Dermis microvascular lymphatic vessel endothelial cell (primary cell): ENCODE measurements around the gene MUC22. TPM values are rescaled to one million over a fixed set of nuclear protein-coding genes. Genes with fewer than 3 reads are reported as not detected.

Experiments
- DNase-seq, 2 donors: peaks; one replicate each; pipeline versions ENCODE4 v3.0.0 to v3.0.0-alpha.2; 2010; ENCODE audit warnings: low read depth in 2 of 2
- total RNA-seq: library from RNA; depleted of rRNA; stranded (reverse); fragments of >200 nt; gene quantifications from 2 replicates; pipeline ENCODE4 v1.2.1, GENCODE V29; 2014

The MUC22 gene
- total RNA-seq, 1 donor from 2014 or later = not detected

DNA sequence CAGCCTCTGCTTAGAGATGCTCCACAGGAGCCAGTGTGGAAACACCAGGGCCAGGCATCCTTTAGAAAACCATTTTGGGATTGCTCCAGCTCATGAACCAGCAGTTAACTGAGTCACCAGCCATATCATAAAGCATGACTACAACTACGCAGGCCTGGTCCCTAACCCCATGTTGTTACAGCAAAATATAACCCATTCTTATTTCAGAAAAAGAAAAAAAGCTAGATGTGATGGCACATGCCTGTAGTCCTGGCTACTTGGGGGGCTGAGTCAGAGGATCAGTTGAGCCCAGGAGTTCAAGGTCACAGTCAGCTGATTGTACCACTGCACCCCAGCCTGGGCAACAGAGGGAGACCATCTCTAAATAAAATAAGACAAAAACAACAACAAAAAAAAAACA lies 65.3 kb downstream of the MUC22 start:
- no peak for DNase-seq

DNA sequence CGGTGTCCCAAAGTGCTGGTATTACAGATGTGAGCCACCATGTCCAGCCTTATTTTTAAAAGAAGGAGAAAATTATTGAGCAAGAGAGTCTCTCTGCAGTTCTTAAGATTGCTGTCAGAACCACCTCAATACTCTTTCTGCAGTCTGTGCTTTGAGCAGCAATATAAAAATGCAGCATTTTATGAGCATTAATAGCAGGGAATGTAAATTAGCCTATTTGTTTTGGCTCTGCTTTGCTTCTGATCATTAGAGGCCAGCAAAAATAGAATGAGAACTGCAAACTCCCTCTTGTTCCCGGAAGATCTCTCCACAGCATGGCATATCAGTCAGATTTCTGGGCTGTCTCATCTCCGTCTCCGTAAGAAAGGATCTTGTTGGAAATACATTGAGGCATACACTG lies 66.3 kb downstream of the MUC22 start:
- DNase-seq = no peak

DNA sequence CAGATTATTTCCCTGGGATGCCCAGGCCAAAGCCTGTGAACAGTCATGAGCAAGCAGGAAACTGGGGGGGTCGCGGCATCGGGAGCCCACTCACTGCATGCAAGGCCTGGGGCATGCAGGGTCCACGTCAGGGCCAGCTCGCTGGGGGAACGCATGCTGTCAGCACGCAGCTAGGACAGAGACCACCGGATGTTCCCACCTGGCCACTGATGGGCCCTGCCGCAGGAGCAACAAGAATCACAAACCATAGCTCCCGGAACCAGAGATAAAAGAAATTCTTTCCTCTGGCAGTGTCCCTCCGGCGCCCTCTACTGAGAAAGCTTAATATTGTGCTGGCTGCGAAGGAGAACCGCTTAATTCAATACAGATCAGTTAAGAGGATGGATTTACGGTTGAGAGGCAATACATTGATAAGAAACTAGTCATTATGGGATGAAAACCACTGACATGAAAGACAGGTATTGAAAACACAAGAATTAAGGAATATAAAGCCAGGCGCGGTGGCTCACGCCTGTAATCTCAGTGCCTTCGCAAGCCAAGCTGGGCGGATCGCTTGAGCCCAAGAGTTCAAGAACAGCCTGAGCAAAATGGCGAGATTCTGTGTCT lies 69.5 kb downstream of the MUC22 start:
- peak; percentile 36 to 65 for DNase-seq

DNA sequence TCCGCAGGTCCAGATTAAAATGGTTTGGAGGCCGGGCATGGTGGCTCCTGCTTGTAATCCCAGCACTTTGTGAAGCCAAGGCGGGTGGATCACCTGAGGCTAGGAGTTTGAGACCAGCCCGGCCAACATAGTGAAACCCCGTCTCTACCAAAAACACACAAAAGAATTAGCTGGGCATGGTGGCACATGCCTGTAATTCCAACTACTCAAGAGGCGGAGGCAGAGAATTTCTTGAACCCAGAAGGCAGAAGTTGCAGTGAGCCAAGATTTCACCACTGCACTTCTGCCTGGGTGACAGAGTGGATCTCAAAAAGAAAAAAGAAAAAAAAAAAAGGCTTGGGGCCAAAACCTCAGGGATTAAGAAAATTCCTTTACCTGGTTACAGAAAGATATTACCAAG lies 71.6 kb downstream of the MUC22 start:
- no peak for DNase-seq

DNA sequence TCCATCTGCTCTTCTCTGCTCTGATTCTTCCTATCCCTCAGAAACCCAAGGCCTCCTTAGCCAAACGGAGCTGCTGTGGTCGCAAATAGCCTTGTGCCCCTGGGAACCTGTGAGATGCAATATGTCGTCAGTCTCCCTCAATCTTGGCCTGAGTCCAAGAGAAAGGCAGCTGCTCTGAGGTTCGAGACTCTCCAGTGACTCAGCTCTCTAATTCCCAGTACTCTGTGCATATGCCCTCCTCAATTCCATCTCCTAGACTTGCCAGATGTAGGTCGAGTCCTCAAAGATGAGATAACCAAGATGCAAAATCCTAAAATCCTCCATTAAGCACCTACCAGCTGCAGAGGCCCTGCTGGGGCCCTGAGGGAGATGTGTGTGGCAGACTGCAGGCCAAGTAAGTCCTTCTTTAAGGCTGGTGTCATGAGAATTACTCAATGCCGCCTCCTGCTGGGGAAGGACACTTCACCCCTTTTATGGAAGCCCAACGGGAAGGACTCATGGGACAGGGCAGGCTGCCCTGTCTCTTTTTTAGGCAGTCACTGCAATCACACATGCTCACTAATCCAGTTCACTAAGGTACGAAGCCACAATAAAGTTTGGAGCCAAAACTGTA lies 73.6 kb downstream of the MUC22 start:
- DNase-seq = peak in 1 of 2 donors; percentile 40

Other genes with a start within 250 kb of the MUC22 start
- 4.0 and 10.1 TPM in 2 replicates for gene DDR1, start 126.0 kb upstream of the MUC22 start, total RNA-seq
- 10.4 and 13.7 TPM in 2 replicates for gene GTF2H4, start 102.3 kb upstream of the MUC22 start, total RNA-seq
- gene VARS2, start 96.2 kb upstream of the MUC22 start, total RNA-seq = 11.1 and 16.6 TPM in 2 replicates
- not detected in 2 replicates for gene SFTA2, start 78.3 kb upstream of the MUC22 start, total RNA-seq
- not detected in 2 replicates for gene MUCL3, start 69.5 kb upstream of the MUC22 start, total RNA-seq
- not detected in 2 replicates for gene MUC21, start 26.8 kb upstream of the MUC22 start, total RNA-seq
- not detected in 2 replicates for gene C6orf15, start 102.1 kb downstream of the MUC22 start, total RNA-seq
- 3.7 and 3.8 TPM in 2 replicates for gene PSORS1C1, start 104.3 kb downstream of the MUC22 start, total RNA-seq
- under 0.01 TPM in 1 of 2 replicates, not detected in the other for gene CDSN, start 110.0 kb downstream of the MUC22 start, total RNA-seq
- not detected in 2 replicates for gene PSORS1C2, start 128.6 kb downstream of the MUC22 start, total RNA-seq
- 11.1 and 11.8 TPM in 2 replicates for gene CCHCR1, start 147.3 kb downstream of the MUC22 start, total RNA-seq
- 12.8 and 21.7 TPM in 2 replicates for gene TCF19, start 148.1 kb downstream of the MUC22 start, total RNA-seq
- not detected in 2 replicates for gene POU5F1, start 160.2 kb downstream of the MUC22 start, total RNA-seq